Amniotic epithelial cell (primary cell): ENCODE measurements around the gene RAB40B.
"Not testable (repeated sequence)": the region's sequence is repeated elsewhere in the genome, so short reads cannot be mapped to it uniquely, and the experiment has no call there.

ENCODE experiments used
- DNase-seq: peaks from one replicate; pipeline ENCODE4 v3.0.0-alpha.2; 2010; ENCODE audit warnings: low read depth

Gene RAB40B, protein sequence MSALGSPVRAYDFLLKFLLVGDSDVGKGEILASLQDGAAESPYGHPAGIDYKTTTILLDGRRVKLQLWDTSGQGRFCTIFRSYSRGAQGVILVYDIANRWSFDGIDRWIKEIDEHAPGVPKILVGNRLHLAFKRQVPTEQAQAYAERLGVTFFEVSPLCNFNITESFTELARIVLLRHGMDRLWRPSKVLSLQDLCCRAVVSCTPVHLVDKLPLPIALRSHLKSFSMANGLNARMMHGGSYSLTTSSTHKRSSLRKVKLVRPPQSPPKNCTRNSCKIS

DNA sequence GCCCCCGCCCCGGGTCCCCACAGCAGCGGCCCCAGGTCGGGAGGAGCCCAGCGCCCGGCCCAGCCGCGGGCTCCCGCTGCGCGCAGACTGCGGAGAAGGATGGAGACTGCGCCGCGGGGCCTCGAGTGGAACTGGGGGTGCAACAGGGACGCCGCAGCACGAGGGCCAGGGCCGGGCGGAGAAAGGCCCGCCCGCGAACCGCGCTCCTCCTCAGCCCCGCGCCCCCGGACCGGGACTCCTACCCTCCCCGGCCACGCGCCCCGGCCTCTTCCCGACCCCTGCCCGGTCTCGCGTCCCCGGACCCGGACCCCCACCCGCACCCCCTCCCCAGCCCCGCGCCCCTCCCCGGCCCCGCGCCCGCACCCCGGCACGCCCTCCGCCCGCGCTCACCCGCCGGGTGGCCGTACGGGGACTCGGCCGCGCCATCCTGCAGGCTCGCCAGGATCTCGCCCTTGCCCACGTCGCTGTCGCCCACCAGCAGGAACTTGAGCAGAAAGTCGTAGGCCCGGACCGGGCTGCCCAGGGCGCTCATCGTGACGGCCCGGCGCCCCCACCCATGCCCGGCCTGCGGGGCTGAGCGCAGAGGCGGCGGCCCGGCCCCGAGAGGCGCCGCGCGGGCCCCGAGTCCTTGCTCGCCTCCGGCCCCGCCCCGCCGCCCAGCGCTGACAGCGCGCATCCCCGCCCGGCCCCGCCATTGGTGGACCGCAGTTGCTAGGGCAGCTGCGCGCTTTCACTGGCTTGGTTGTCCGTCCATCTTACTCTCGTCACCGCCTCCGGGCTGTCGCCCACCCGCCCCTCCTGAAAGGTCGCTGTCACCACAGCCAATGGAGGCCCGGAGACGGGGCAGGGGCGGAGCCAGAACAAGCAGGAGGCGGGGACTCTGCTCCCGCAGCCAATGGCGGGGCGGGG, at the start of gene RAB40B:
Gene RAB40B, minus strand, starts transcription at position 634 of the 909 bp plus-strand sequence. Its CDS starts 102 bp downstream, at position 532.
- DNase-seq: peak; percentile 98

DNA sequence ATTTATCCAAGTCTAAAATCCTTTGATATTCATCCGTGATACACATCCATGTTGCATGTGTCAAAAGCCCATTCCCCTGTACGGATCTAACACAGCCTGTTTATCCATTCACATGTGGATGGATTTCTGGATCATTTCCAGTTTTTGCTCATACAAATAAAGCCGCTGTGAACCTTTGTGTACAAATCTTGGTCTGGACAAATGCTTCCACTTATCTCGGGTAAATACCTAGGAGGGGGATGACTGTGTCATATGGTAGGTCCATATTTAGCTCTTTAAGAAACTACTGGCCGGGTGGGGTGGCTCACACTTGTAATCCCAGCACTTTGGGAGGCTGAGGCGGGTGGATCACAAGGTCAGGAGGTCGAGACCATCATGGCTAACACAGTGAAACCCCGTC, 47.0 kb upstream of the RAB40B start:
- no peak for DNase-seq

DNA sequence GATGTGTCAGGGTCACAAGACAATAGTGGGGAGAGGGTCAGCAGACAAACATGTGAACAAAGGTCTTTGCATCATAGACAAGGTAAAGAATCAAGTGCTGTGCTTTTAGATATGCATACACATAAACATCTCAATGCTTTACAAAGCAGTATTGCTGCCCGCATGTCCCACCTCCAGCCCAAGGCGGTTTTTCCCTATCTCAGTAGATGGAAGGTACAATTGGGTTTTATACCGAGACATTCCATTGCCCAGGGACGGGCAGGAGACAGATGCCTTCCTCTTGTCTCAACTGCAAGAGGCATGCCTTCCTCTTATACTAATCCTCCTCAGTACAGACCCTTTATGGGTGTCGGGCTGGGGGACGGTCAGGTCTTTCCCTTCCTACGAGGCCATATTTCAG, 46.2 kb upstream of the RAB40B start:
- DNase-seq: not testable (repeated sequence)

DNA sequence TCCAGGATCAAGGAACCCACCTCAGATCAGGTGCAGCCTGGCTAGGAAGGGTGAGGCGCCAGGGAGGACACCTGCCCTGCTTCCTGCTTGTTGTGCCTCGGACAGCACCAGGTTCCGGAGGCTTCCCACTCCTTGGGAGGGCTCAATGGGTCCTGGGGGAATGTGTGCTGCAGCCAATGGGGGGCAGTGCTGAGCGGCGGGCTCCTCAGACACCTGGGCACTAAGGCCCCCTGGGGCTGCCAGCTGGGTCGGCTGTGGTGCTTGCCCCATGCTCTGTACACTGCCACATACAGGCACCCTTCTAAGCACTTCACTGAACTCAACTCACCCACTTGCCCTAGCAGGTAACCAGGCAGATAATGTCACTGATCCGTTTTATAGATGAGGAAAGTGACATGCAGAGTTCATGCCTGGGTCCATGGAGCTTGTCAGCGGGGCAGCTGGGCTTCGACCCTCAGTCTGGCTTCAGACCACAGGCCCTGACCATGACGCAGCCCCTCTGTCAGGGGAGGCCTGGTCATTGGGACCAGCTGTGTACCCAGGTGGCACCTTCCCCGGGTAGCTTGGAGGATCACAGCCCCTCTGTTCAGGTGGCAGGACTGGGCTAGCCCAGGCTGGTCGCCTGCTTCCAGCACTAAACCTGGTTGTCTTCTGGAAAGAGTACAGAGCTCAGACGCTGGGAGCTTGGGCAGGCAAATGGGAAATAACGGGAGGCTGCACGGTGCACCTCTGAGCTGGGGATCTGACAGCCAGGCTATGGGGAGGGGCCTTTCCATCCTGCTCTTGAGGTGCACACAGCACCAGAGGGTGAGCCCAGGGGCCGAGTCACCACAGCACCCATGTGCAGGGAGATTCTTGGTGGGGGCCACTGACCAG, 45.1 kb upstream of the RAB40B start:
- no peak for DNase-seq

DNA sequence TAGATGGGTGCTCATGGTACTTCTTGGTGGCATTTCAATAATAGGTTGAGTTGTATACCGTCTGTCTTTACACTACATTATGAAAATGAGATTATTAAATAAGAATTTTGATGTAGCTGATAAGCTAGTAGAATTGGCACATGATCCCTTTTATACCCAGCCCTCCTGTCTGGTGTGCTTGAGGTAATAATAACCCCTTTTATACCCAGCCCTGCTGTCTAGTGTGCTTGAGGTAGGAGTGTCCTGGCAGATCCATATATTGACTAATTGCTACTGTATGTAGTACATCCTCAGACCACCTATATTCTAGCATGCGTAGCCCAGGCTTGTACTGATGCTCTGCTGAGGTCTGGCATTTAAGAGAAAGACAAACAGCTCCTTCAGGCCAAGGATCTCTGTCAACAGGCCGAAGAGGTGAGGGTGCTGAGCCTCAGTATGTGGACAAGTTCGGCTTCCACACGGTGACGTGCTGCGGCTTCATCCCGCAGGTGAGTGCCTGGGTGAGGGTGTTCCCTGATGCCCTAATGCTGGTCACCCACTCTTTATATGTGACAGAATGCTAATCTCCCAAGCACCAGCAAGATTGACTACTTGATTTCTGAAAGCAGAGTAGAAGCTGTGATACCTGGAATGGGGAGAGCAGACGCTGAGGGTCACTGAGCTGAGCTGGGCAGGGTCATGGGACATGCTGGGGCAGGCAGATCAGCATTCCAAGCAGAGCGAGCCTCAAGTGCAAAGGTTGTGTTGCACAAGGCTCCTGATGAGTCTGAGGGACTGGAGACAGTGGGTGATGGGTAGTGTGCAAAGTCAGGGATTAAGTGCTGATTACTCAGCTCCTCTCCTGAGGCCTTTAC, 42.6 kb upstream of the RAB40B start:
- DNase-seq: peak; percentile 54

DNA sequence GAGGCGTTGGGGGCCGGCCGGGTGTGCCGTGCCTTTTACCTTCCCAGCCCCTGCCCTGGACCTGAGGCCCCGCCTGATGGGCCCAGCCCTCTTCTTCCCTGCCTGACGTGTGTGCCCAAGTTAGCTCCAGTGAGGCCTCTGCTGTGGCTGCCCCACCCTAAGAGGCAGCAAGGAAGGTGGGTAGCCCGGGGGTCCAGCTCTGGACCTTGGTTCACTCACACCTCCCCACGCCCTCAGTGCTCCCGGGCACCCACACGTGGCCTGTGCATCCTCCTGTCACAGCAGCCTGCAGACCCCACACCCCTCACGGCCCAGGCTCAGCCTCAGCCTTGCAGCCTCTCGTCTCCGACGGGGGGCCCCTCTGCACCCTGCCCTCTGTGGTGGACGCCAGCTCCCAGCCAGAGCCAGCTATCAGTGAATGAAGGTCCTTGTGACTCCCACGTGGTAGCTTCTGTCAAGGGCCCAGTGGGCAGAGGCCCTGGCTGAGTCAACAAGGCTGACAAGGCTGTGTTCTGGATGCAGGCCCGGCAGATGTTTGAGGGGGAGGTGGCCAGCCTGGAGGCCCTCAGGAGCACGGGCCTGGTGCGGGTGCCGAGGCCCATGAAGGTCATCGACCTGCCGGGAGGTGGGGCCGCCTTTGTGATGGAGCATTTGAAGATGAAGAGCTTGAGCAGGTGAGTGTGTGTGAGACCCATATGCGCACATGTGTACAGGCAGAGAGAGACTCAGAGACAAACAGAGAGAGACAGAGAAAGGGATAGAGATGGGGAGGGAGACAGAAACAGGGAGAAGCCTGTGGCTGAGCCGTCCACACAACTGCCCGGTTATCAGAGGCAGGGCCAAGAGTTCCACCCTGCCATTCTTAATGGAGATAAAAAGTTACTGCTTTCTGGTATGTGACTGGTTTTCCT, 39.7 kb upstream of the RAB40B start:
- DNase-seq: peak; percentile 51

DNA sequence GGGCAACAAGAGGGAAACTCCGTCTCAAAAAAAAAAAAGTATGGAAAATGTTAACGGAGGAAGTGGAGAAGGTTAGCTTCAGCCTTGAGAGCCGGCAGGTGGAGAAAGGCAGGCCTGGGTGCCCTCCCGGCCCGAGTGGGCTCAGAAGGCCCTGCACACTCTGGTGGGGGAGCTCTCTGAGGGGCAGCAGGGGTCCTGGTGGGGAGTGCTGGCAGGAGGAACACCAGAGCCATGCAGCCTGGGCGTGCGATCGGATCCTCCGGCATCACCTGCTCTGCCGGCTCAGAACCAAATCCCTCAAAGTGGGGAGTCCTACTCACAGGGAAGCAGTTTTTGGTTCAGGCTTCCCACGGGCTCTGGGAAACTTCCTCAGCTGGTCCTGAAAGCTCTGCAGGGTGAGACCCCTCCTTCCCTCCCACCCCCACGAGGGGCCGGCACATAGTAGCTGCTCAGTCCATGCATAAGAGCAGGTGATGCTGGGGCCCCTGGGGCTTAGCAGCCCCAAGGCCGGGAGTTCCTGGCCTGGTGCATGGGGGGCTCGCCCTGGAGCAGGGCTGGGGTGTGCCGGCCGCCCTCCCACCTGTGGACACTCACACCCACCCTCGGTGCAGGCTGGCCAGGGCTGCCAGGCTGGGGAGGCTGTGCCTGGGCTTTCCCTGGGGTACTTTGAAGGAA, 38.1 kb upstream of the RAB40B start:
- no peak for DNase-seq

DNA sequence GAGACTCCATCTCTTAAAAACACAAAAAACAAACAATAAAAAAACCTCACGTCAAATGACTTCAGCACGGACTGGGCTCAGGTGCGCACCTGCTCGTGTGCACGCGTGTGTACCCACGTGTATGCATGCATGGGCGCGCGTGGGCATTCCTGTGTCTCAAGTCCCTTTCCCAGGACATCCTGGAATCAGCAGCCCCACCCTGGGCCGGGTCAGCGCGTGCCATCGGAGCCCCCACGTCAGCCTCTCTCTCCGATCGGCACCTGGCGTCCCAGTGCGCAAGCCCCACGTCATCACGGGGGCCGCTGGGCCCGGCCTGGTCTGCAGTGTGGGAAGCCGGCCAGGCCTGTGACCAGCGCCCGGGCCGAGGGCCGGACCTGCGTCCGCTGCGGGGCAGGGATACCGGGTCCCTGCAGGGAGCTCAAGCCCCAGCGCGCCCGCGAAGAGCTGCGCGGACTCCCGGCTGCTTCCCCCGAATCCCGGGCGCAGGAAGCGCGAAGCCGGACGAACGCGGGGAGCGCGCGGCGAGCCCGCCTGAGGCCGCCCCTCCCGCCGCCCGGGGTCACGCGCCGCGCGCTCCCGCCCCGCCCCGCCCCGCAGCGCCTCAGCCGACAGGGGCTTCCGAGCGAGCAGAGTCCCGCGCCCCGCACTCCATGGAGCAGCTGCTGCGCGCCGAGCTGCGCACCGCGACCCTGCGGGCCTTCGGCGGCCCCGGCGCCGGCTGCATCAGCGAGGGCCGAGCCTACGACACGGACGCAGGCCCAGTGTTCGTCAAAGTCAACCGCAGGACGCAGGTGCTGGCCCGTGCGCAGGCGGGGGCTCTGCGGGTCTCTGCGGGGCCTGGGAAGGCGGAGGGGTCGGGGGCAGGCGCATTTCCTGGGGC, 36.7 kb upstream of the RAB40B start, which contains the start of gene FN3K:
Gene FN3K, plus strand, starts transcription at position 629 of the 880 bp plus-strand sequence. Its CDS starts 22 bp downstream, at position 651.
- DNase-seq: peak; percentile 46

DNA sequence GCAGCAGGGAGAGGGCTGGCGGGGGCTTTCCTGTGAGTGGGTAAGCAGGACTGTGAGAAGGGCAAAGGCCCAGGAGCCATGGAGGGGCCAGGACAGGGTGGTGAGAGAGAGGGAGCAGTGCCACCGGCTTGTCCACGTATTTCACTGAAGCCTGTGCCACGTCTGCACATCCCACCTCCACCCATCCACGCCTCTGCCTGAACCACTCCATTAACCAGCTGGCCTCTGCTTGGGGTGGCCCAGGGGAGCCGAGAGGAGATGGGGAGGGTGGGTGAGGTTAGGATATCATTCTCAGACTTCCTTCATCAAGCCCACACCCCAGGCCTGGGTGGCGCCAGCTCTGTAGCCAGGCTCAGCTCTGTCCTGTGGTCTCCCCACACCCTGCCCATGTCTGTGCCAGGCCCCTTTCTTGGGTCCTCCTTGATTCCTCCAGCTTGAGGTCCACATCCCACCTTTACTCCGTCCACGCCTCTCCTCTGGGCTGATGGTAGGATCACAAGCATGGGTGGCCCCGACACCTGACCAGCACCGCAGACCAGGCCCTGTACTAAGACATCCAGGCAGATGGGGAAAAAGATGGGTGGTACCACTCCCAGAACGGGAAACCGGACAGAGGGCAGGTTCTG, 33.7 kb upstream of the RAB40B start:
- no peak for DNase-seq

DNA sequence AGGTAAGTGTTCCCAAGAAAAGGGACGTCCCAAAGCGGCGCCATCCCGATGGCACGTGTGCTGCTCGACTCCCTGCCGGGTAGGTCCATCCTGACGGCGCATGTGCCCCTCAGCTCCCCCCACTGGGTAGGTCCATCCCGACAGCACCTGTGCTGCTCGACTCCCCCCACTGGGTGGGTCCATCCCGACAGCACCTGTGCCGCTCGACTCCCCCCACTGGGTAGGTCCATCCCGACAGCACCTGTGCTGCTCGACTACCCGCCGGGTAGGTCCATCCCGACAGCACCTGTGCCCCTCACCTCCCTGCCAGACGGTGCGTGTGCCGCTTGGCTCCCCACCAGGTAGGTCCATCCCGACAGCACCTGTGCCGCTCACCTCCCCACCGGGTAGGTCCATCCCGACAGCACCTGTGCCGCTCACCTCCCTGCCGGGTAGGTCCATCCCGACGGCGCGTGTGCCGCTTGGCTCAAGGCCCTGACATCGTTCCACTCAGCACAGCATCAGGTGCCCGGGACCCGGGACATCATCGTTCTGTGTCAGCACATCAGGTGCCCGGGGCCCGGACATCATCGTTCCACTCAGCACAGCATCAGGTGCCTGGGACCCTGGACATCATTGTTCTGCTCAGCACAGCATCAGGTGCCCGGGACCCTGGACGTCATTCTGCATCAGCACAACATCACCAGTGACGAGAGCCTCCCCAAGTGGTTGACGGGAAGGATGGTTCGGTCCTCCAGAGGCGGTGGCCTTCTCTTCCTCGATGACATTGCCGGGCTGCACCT, 31.2 kb upstream of the RAB40B start:
- no peak for DNase-seq

DNA sequence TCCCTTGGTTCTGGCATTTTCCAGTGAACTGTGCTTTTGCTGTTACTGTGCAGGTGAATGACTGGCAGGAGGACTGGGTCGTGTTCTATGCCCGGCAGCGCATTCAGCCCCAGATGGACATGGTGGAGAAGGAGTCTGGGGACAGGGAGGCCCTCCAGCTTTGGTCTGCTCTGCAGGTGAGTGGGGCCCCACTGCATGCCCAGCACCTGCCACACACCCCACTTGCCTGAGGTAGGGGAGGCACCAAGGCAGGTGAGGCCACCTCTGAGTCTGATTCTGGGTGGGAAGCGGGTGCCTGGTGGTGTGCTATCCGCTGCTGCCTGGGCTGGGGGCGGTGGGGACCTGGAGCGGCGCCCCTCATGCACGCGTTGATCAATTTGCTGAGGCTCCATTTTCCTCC, 27.9 kb upstream of the RAB40B start:
- DNase-seq: no peak

DNA sequence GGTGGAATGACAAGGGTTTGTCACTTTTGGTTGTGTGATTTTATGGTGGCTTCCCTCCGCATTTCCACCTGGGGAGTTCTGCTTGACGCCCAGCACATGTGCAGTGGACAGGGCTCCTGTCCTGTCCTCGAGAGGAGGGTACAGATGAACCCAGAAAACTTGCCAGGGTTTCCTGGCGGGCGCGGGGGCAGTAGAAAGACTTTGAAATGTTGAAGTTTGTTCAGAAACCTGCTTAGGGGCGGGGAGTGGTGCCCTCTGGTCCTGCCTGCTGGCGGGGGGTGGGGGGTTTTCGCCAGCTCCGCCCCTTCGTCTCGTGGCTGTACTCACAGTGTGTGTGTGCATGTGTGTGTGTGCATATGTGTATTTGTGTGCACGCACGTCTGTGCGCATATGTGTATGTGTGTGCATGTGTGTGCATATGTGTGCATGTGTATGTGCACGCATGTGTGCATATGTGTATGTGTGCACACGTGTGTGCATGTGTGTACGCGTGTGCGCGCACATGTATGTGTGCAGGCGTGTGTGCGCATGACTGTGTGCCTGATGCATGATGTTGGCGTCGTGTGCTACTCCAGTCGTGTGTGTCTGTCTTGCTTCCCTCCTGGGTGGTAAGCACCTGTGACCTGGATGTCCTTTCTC, 24.8 kb upstream of the RAB40B start:
- no peak for DNase-seq

DNA sequence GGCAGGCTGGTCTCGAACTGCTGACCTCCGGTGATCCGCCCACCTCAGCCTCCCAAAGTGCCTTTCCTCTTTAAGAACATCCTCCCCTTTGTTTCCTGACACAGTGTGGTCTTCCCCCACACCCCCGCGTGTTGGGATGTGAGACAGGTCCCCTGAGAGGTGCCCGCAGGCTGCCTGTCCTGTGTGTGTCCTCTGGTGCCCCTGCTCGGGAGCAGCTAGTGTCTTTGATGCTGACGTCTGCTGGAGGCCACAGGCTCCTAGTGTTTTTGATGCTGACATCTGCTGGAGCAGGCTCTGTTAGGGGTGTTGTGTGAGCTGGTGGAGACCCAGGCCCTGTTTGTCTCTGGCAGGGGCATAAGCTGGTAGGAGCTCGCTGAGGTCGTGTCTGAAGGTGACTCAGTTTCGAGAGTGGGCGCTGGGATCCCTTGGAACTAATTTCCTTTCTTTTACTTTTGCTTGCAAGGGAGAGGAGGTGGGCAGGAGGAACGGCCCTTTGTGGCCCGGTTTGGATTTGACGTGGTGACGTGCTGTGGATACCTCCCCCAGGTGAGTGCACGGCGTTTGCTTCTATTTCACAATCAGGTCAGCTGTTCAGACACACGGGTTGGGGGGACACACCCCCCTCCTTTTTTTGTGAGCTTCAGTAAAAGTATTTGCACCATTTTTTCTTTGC, 24.0 kb upstream of the RAB40B start:
- DNase-seq: no peak

DNA sequence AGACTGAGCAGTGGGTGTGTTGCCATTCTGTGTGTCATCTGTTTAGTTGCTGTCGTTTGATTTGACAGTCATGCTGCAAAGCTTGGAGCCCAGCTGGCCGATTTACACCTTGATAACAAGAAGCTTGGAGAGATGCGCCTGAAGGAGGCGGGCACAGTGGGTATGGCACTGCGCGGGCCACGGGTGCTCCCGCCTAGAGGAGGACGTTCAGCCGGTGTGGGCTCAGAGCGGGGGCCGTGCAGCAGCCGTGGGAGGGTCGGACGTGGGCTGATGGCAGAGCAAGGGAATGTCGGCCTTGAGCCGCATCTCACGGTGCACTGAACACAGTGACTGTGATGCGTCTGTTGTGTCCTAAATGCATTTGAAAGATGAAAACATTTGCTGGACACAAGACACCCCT, 21.7 kb upstream of the RAB40B start:
- DNase-seq: no peak

DNA sequence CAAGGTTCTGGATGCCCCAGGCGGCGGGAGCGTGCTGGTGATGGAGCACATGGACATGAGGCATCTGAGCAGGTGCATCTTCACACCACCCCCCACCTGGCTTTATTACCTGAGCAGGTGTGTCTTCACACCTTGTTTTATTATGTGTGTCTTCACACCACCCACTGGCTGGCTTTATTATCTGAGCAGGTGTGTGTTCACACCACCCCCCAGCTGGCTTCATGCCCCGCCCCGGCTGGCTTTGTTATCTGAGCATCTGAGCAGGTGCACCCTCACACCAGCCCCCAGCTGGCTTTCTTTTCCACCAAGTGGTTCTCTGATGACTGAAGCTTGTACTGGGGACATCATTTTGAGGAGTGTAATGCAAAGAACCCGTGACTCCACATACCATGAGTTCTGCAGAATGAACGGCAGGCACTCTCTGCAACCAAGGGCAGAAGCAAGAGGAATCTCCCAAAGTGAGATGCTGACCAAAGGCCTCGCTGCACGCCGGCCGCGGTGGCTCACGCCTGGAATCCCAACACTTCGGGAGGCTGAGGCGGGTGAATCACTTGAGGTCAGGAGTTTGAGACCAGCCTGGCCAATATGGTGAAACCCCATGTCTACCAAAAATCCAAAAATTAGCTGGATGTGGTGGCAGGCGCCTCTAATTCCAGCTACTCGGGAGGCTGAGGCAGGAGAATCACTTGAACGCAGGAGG, 20.6 kb upstream of the RAB40B start:
- no peak for DNase-seq
